Mammary epithelial cell (primary cell): ENCODE data around the gene PBXIP1.

Experiments used
- EZH2 ChIP-seq: IDR thresholded peaks from 2 replicates; pipeline ENCODE4 v1.6.1; 2012; ENCODE audit warnings: low read length, inconsistent platforms, borderline replicate concordance
- TF ChIP-seq, protein P1 (sequence below), 2 donors: IDR thresholded peaks in 1 of 2; conservative IDR thresholded peaks in 1 of 2; 2 replicates each; pipeline ENCODE4 v1.5.1; 2011 to 2012; ENCODE audit warnings: inconsistent platforms in 2 of 2, low read length in 2 of 2, mild to moderate bottlenecking in 2 of 2, control low read depth in 1 of 2, low read depth in 1 of 2; ENCODE audit not compliant: insufficient read depth in 1 of 2; ENCODE audit errors: extremely low read depth in 1 of 2

DNA sequence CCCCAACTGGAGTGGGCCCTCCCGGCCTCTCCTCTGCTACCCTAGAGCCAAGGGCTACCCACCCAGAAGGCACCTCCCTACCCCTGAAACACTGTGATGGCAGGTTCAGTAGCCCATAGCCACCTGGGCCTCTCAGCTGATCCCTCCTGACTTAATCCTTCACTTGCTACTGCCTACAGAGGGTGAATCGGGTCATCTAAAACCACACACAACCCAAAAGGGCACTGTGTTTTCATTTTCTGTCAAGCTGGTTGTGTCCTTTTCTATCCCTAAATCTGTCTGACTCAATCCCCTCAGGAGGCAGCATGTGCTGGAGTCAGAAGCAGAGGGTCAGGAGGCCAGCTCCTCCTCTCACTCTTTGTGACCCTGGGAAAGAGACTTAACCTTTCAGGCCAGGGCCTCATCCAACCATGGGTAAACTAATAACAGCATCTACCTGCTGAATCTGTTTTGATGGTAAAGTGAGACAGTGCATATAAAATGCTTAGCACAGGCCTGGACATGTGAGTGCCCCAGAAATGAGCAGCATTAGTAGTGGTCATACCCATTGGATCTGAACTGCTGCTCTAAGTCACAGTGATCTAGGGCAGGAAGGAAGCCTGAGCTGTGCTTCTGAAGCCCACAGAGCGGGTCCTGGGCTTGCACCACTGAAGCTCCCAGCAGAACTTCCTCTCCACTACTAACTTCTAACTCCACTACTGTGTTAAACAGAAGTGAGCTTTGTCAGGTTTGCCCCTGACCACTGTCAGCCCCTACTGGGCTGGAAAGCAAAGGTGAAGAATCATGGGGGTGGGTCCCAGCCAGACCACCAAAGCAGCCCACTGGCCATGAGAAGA, 30.3 kb downstream of the PBXIP1 start:
- TF ChIP-seq, protein P1, sequence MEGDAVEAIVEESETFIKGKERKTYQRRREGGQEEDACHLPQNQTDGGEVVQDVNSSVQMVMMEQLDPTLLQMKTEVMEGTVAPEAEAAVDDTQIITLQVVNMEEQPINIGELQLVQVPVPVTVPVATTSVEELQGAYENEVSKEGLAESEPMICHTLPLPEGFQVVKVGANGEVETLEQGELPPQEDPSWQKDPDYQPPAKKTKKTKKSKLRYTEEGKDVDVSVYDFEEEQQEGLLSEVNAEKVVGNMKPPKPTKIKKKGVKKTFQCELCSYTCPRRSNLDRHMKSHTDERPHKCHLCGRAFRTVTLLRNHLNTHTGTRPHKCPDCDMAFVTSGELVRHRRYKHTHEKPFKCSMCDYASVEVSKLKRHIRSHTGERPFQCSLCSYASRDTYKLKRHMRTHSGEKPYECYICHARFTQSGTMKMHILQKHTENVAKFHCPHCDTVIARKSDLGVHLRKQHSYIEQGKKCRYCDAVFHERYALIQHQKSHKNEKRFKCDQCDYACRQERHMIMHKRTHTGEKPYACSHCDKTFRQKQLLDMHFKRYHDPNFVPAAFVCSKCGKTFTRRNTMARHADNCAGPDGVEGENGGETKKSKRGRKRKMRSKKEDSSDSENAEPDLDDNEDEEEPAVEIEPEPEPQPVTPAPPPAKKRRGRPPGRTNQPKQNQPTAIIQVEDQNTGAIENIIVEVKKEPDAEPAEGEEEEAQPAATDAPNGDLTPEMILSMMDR (conservative IDR thresholded peaks at IDR 0.05 in 1 of 2, IDR thresholded peaks at IDR 0.05 in 1 of 2; ENCODE audit: extremely low read depth in 1 of 2, insufficient read depth in 1 of 2, low read depth in 1 of 2, low read length in 2 of 2) = no peak
- TF ChIP-seq EZH2 = no peak
